IMR-90 (cell line): Measurements from ENCODE around the gene AFDN. TPM values are rescaled to one million over a fixed set of nuclear protein-coding genes. Genes with fewer than 3 reads are reported as not detected.

Experiments
- ATAC-seq: fragments of 200-7000 bp; cut with Tn5 transposase; 2 replicates; pipeline ENCODE4 v1.9.1; 2020; ENCODE audit warnings: low read depth, mild to moderate bottlenecking, moderate library complexity
- BruUV-seq: library from RNA; stranded (reverse); fragments of 400-500 nt; replicated peaks from 2 replicates; lab custom pipeline; 2021; lab: Mats Ljungman, UMichigan
- CTCF ChIA-PET: fragments of 300-600 bp; formaldehyde crosslinking; extraction: SDS; loops from one replicate; lab custom pipeline; 2021; ENCODE audit warnings: antibody characterized with exemption; lab: Yijun Ruan, JAX
- POLR2A ChIA-PET: fragments of 300-600 bp; sonication (Branson Sonifier 250); formaldehyde crosslinking; loops from one replicate; lab custom pipeline; 2022; ENCODE audit warnings: antibody characterized with exemption; ENCODE audit not compliant: unreplicated experiment; lab: Charles Lee
- DNase-seq: peaks from one replicate; pipeline ENCODE4 v3.0.0; 2013
- H2AFZ ChIP-seq: replicated peaks from 2 replicates; pipeline ENCODE3; 2013; ENCODE audit warnings: low read length, mild to moderate bottlenecking; ENCODE audit not compliant: poor library complexity
- H2AK5ac ChIP-seq: 2 replicates; pipeline ENCODE4 v1.6.1; 2013; ENCODE audit warnings: low read depth, low read length, inconsistent platforms
- H2AK9ac ChIP-seq: replicated peaks from 2 replicates; pipeline ENCODE3; 2013; ENCODE audit warnings: mild to moderate bottlenecking, low read depth, low read length, moderate library complexity; ENCODE audit not compliant: poor library complexity
- H2BK120ac ChIP-seq: 2 replicates; pipeline ENCODE4 v1.6.1; 2013; ENCODE audit warnings: low read depth, low read length, inconsistent platforms
- H2BK15ac ChIP-seq: 3 replicates; pipeline ENCODE4 v1.6.1; 2013; ENCODE audit warnings: low read depth, low read length, inconsistent platforms
- H2BK20ac ChIP-seq: 2 replicates; pipeline ENCODE4 v1.6.1; 2013; ENCODE audit warnings: low read depth, mild to moderate bottlenecking, inconsistent platforms, low read length, moderate library complexity
- H2BK5ac ChIP-seq: 2 replicates; pipeline ENCODE4 v1.6.1; 2013; ENCODE audit warnings: mild to moderate bottlenecking, low read depth, low read length, inconsistent platforms; ENCODE audit not compliant: poor library complexity, severe bottlenecking
- H3K14ac ChIP-seq: replicated peaks from 2 replicates; pipeline ENCODE4 v1.6.1; 2013; ENCODE audit warnings: low read depth, low read length, inconsistent platforms
- H3K18ac ChIP-seq: 2 replicates; pipeline ENCODE4 v1.6.1; 2013; ENCODE audit warnings: low read depth, low read length, control low read depth
- H3K23ac ChIP-seq: 2 replicates; pipeline ENCODE4 v1.6.1; 2013; ENCODE audit warnings: low read depth, low read length, inconsistent platforms
- H3K27ac ChIP-seq: 2 replicates; pipeline ENCODE4 v1.5.1; 2013; ENCODE audit warnings: mild to moderate bottlenecking, control low read depth, low read length; ENCODE audit not compliant: insufficient read depth
- H3K27me3 ChIP-seq: 2 replicates; pipeline ENCODE4 v1.6.1; 2013; ENCODE audit warnings: low read length; ENCODE audit not compliant: control insufficient read depth, insufficient read depth
- H3K36me3 ChIP-seq: 2 replicates; pipeline ENCODE4 v1.6.1; 2013; ENCODE audit warnings: low read length, mixed read lengths; ENCODE audit not compliant: control insufficient read depth, insufficient read depth
- H3K4ac ChIP-seq: 2 replicates; pipeline ENCODE4 v1.6.1; 2013; ENCODE audit warnings: low read depth, low read length, inconsistent platforms
- H3K4me1 ChIP-seq: 2 replicates; pipeline ENCODE4 v1.6.1; 2013; ENCODE audit warnings: low read length, mixed read lengths; ENCODE audit not compliant: control insufficient read depth, insufficient read depth
- H3K4me2 ChIP-seq: 2 replicates; pipeline ENCODE4 v1.6.1; 2013; ENCODE audit warnings: low read depth, mild to moderate bottlenecking, control low read depth, low read length, moderate library complexity
- H3K4me3 ChIP-seq: 2 replicates; pipeline ENCODE4 v1.5.1; 2013; ENCODE audit warnings: low read depth, mild to moderate bottlenecking, control low read depth, low read length, moderate library complexity; ENCODE audit not compliant: insufficient read depth
- H3K56ac ChIP-seq: 2 replicates; pipeline ENCODE4 v1.6.1; 2013; ENCODE audit warnings: low read length, inconsistent platforms; ENCODE audit not compliant: insufficient read depth; ENCODE audit errors: extremely low read depth
- H3K79me1 ChIP-seq, 2 experiments: 2 replicates each; pipeline ENCODE4 v1.6.1; 2013; ENCODE audit warnings: low read length in 2 of 2, inconsistent platforms in 1 of 2, low read depth in 1 of 2
- H3K9ac ChIP-seq: 2 replicates; pipeline ENCODE4 v1.6.1; 2013; ENCODE audit warnings: low read depth, low read length, control low read depth
- H3K9me1 ChIP-seq: 2 replicates; pipeline ENCODE4 v1.6.1; 2013; ENCODE audit warnings: low read length, inconsistent platforms; ENCODE audit not compliant: insufficient read depth
- H3K9me3 ChIP-seq: 2 replicates; pipeline ENCODE4 v1.6.1; 2013; ENCODE audit warnings: low read length; ENCODE audit not compliant: control insufficient read depth, insufficient read depth
- H4K20me1 ChIP-seq: 2 replicates; pipeline ENCODE4 v1.6.1; 2013; ENCODE audit warnings: low read length, inconsistent platforms; ENCODE audit not compliant: insufficient read depth
- H4K5ac ChIP-seq: 2 replicates; pipeline ENCODE4 v1.6.1; 2013; ENCODE audit warnings: mild to moderate bottlenecking, low read depth, low read length, control low read depth
- H4K8ac ChIP-seq, 2 experiments: 2 replicates each; pipeline ENCODE4 v1.6.1; 2013; ENCODE audit warnings: low read depth in 2 of 2, low read length in 2 of 2, control low read depth in 1 of 2, inconsistent platforms in 1 of 2
- H4K91ac ChIP-seq: 2 replicates; pipeline ENCODE4 v1.6.1; 2013; ENCODE audit warnings: low read depth, low read length, inconsistent platforms; ENCODE audit not compliant: insufficient read depth
- BHLHE40 ChIP-seq: fragments of 150-350 bp; IDR thresholded peaks from 2 replicates; pipeline ENCODE4 v1.6.1; 2016; ENCODE audit warnings: mild to moderate bottlenecking, low read depth, low read length
- CHD1 ChIP-seq: IDR thresholded peaks from 2 replicates; pipeline ENCODE4 v1.6.1; 2012; ENCODE audit warnings: low read depth, low read length, improper control_type of control experiment
- CTCF ChIP-seq: conservative IDR thresholded peaks from 2 replicates; pipeline ENCODE4 v1.5.1; 2012; ENCODE audit warnings: mild to moderate bottlenecking, low read depth, low read length, improper control_type of control experiment
- ELK1 ChIP-seq: fragments of 150-350 bp; IDR thresholded peaks from 2 replicates; pipeline ENCODE4 v1.6.1; 2016; ENCODE audit warnings: low read depth, mild to moderate bottlenecking, low read length, moderate library complexity, borderline replicate concordance
- FOS ChIP-seq: fragments of 150-350 bp; IDR thresholded peaks from 2 replicates; pipeline ENCODE4 v1.6.1; 2016; ENCODE audit warnings: low read depth, low read length
- MAZ ChIP-seq: IDR thresholded peaks from 2 replicates; pipeline ENCODE4 v1.6.1; 2012; ENCODE audit warnings: low read depth, mild to moderate bottlenecking, low read length, improper control_type of control experiment, moderate library complexity, borderline replicate concordance
- MXI1 ChIP-seq: IDR thresholded peaks from 2 replicates; pipeline ENCODE4 v1.6.1; 2012; ENCODE audit warnings: low read depth, mild to moderate bottlenecking, low read length, moderate library complexity, borderline replicate concordance
- NFE2L2 ChIP-seq: fragments of 150-350 bp; IDR thresholded peaks from 2 replicates; pipeline ENCODE4 v1.6.1; 2016; ENCODE audit warnings: low read depth, mild to moderate bottlenecking, low read length
- POLR2A ChIP-seq: IDR thresholded peaks from 2 replicates; pipeline ENCODE4 v1.6.1; 2012; ENCODE audit warnings: mild to moderate bottlenecking, low read depth, low read length
- RAD21 ChIP-seq: IDR thresholded peaks from 2 replicates; pipeline ENCODE4 v1.6.1; 2012; ENCODE audit warnings: low read length, improper control_type of control experiment
- SMC3 ChIP-seq: fragments of 150-350 bp; IDR thresholded peaks from 2 replicates; pipeline ENCODE4 v1.6.1; 2016; ENCODE audit warnings: low read depth, mild to moderate bottlenecking, antibody characterized with exemption, low read length, moderate library complexity
- WGBS, 2 experiments: methylation state at CpG; one replicate each; pipeline versions ENCODE4 v1.1.5 to v1.1.7; 2013; ENCODE audit warnings: missing lambda C conversion rate in 2 of 2; ENCODE audit not compliant: insufficient read length in 1 of 2; ENCODE audit errors: extremely low coverage in 2 of 2; 5-methylcytosine and 5-hydroxymethylcytosine counted together
- dilution Hi-C: fragments of 300-500 bp; cut with HindIII; formaldehyde crosslinking; loops from one replicate; pipeline ENCODE4 v1.14.3; 2018; ENCODE audit warnings: low sequenced_read_pairs; ENCODE audit not compliant: unreplicated experiment
- in situ Hi-C: fragments of 300-500 bp; cut with MboI; formaldehyde crosslinking; loops from 3 replicates; pipeline ENCODE4 v1.14.3; 2019; ENCODE audit warnings: low sequenced_read_pairs, inconsistent platforms, mixed read lengths
- intact Hi-C: fragments of 100-400 bp; cut with micrococcal nuclease; formaldehyde crosslinking; loops from 2 replicates; pipeline ENCODE4 v1.10.0; 2022
- polyA plus RNA-seq, 3 experiments: library from polyadenylated mRNA; depleted of rRNA; stranded (reverse); fragments of >200 nt; gene quantifications; 2 replicates each; pipeline ENCODE4 v1.2.3, GENCODE V29; 2012; ENCODE audit warnings: low replicate concordance in 1 of 3
- total RNA-seq: library from RNA; depleted of rRNA; stranded (reverse); fragments of >200 nt; gene quantifications from 2 replicates; pipeline ENCODE4 v1.2.3, GENCODE V29; 2012
- TF ChIP-seq, protein P1 (sequence below): fragments of 150-350 bp; IDR thresholded peaks from 2 replicates; pipeline ENCODE4 v1.6.1; 2017; ENCODE audit warnings: mild to moderate bottlenecking, antibody characterized with exemption, low read length, low read depth

The AFDN gene
- total and polyA plus RNA-seq, 2 of the 4 experiments (the other 2 are of a cell fraction): 11.6 to 20.8 TPM

- TF ChIP-seq ELK1: no peak
Measured at GRCh38 chr6:167993169-167993568, 166.5 kb downstream of the AFDN start (continued).

GRCh38 chr6:167993831-167994230, 167.1 kb downstream of the AFDN start:
- H2AFZ ChIP-seq: no peak overlapping the region
- 92% methylated on average over 2 of the region's 11 CpGs; no CpG with 5 or more reads in 1 of the 2 experiments for WGBS, 2 experiments
- H2BK20ac ChIP-seq: no peak overlapping the region
- H3K23ac ChIP-seq: no peak overlapping the region
- no peak overlapping the region for H2BK5ac ChIP-seq
- no peaks in the 10 kb centered on the region for H3K79me1 ChIP-seq
- H3K14ac ChIP-seq: no peak overlapping the region
- H3K18ac ChIP-seq: no peak overlapping the region
- ATAC-seq (no peak), DNase-seq (no peak)
- peaks cover 13% of the 10 kb centered on the region for H3K27me3 ChIP-seq
- no peak overlapping the region for H3K4me3 ChIP-seq
- H3K9me3 ChIP-seq: no peaks in the 10 kb centered on the region
- BruUV-seq: no TSS peak
- in situ Hi-C loops (no loop called here), intact Hi-C loops (no loop called here), dilution Hi-C loops (no loop called here)
- H3K4ac ChIP-seq: no peak overlapping the region
- no peaks in the 10 kb centered on the region for H3K36me3 ChIP-seq
- no peaks in the 10 kb centered on the region for H4K20me1 ChIP-seq
- H3K56ac ChIP-seq: no peak overlapping the region
- no peak overlapping the region for H4K8ac ChIP-seq
- no peak overlapping the region for H4K91ac ChIP-seq
- no peak overlapping the region for H3K9ac ChIP-seq
- H2AK9ac ChIP-seq: no peak overlapping the region
- CTCF ChIA-PET: no interaction called here
- no peak overlapping the region for H2BK120ac ChIP-seq
- H4K5ac ChIP-seq: no peak overlapping the region
- H3K4me2 ChIP-seq: no peak overlapping the region
- no peaks in the 10 kb centered on the region; the same call in 1 of the 2 replicates for H3K4me1 ChIP-seq
- H3K27ac ChIP-seq: no peak overlapping the region
- H2AK5ac ChIP-seq: no peak overlapping the region
- H3K9me1 ChIP-seq: no peaks in the 10 kb centered on the region; the same call in 1 of the 2 replicates
- POLR2A ChIA-PET: no interaction called here
- H2BK15ac ChIP-seq: no peak overlapping the region
- TF ChIP-seq BHLHE40 (no peak), NFE2L2 (no peak), FOS (no peak), RAD21 (no peak), MXI1 (no peak), ELK1 (no peak), POLR2A (no peak), MAZ (no peak), SMC3 (no peak), CHD1 (no peak), CTCF (no peak)
- TF ChIP-seq, protein P1, sequence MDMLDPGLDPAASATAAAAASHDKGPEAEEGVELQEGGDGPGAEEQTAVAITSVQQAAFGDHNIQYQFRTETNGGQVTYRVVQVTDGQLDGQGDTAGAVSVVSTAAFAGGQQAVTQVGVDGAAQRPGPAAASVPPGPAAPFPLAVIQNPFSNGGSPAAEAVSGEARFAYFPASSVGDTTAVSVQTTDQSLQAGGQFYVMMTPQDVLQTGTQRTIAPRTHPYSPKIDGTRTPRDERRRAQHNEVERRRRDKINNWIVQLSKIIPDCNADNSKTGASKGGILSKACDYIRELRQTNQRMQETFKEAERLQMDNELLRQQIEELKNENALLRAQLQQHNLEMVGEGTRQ: no peak
